Hematopoietic multipotent progenitor cell treated with erythropoietin and hydrocortisone succinate and interleukin-3 and kit ligand, for 15 days (in vitro differentiated cells): Measurements from ENCODE around the gene CFAP52.
A peak's percentile ranks its signal among the peaks of the same experiment; 100 is the strongest.
"Not testable (repeated sequence)": the region's sequence is repeated elsewhere in the genome, so short reads cannot be mapped to it uniquely, and the experiment has no call there.

Experiments
- DNase-seq: peaks from one replicate; pipeline ENCODE4 v3.0.0-alpha.2; 2015; ENCODE audit warnings: low spot score

The CFAP52 gene

GRCh38 chr17:9571201-9571600, 5.2 kb upstream of the CFAP52 start:
- no peak for DNase-seq

GRCh38 chr17:9575381-9576101, 901 bp upstream of the CFAP52 start, which contains the start of gene STX8:
Gene STX8, minus strand, starts transcription at chr17:9575820. Its CDS starts 12 bp downstream, at chr17:9575808.
- DNase-seq, result peak; percentile 61

- no peak for DNase-seq
These were observed 899 bp downstream of the CFAP52 start for GRCh38 chr17:9577373-9577709.

GRCh38 chr17:9587969-9588656, 11.7 kb downstream of the CFAP52 start:
- DNase-seq, result no peak

- DNase-seq, result no peak
These were observed 17.6 kb downstream of the CFAP52 start for GRCh38 chr17:9594065-9594464.

GRCh38 chr17:9597638-9598037, 21.2 kb downstream of the CFAP52 start:
- DNase-seq, result not testable (repeated sequence)

- DNase-seq, result no peak
These were observed 22.2 kb downstream of the CFAP52 start for GRCh38 chr17:9598661-9599060.

- not testable (repeated sequence) for DNase-seq
These were observed 28.1 kb downstream of the CFAP52 start for GRCh38 chr17:9604583-9604982.

GRCh38 chr17:9606453-9606852, 30.0 kb downstream of the CFAP52 start:
- DNase-seq, result no peak

GRCh38 chr17:9607058-9607457, 30.6 kb downstream of the CFAP52 start:
- DNase-seq, result not testable (repeated sequence)

GRCh38 chr17:9611557-9611956, 35.1 kb downstream of the CFAP52 start:
- DNase-seq, result no peak

- DNase-seq, result no peak
These were observed 35.6 kb downstream of the CFAP52 start for GRCh38 chr17:9612006-9612405.

- no peak for DNase-seq
These were observed 39.0 kb downstream of the CFAP52 start for GRCh38 chr17:9615486-9615885.

- no peak for DNase-seq
These were observed 46.5 kb downstream of the CFAP52 start for GRCh38 chr17:9622961-9623360.

- no peak for DNase-seq
These were observed 52.1 kb downstream of the CFAP52 start for GRCh38 chr17:9628509-9628908.

GRCh38 chr17:9632741-9633140, 56.3 kb downstream of the CFAP52 start:
- DNase-seq, result no peak

- DNase-seq, result no peak
These were observed 58.9 kb downstream of the CFAP52 start for GRCh38 chr17:9635340-9635739.

- DNase-seq, result no peak
These were observed 60.1 kb downstream of the CFAP52 start for GRCh38 chr17:9636501-9636900.

- DNase-seq, result not testable (repeated sequence)
These were observed 63.9 kb downstream of the CFAP52 start for GRCh38 chr17:9640388-9640787.

GRCh38 chr17:9643611-9644010, 67.2 kb downstream of the CFAP52 start:
- DNase-seq, result no peak

GRCh38 chr17:9644910-9645751, 68.7 kb downstream of the CFAP52 start, which contains the start of gene USP43:
Gene USP43, plus strand, starts transcription at chr17:9645517. Its CDS starts 116 bp downstream, at chr17:9645633.
- DNase-seq, result no peak

- DNase-seq, result no peak
These were observed 69.6 kb downstream of the CFAP52 start for GRCh38 chr17:9645851-9646545.
